K562 (cell line): ENCODE results near the gene LUZP1.

Source experiments
- ESRRA ChIP-seq: fragments of 450-650 bp; IDR thresholded peaks from 2 replicates; pipeline ENCODE4 v1.6.1; 2014; ENCODE audit warnings: low read depth, mild to moderate bottlenecking, moderate library complexity, borderline replicate concordance
- GATAD2B ChIP-seq: fragments of 450-650 bp; IDR thresholded peaks from 2 replicates; pipeline ENCODE4 v1.6.1; 2017; ENCODE audit warnings: mild to moderate bottlenecking, borderline replicate concordance
- ZNF408 ChIP-seq: fragments of 250-450 bp; sonication (Bioruptor Pico); IDR thresholded peaks from 2 replicates; pipeline ENCODE4 v1.4.0; 2020; ENCODE audit warnings: low read depth, mild to moderate bottlenecking, moderate library complexity
- TF ChIP-seq, protein P1 (sequence below): sonication (generic); formaldehyde crosslinking; IDR thresholded peaks from 2 replicates; pipeline ENCODE4 v1.9.0; 2022; ENCODE audit warnings: mild to moderate bottlenecking, missing genetic modification reagents

DNA sequence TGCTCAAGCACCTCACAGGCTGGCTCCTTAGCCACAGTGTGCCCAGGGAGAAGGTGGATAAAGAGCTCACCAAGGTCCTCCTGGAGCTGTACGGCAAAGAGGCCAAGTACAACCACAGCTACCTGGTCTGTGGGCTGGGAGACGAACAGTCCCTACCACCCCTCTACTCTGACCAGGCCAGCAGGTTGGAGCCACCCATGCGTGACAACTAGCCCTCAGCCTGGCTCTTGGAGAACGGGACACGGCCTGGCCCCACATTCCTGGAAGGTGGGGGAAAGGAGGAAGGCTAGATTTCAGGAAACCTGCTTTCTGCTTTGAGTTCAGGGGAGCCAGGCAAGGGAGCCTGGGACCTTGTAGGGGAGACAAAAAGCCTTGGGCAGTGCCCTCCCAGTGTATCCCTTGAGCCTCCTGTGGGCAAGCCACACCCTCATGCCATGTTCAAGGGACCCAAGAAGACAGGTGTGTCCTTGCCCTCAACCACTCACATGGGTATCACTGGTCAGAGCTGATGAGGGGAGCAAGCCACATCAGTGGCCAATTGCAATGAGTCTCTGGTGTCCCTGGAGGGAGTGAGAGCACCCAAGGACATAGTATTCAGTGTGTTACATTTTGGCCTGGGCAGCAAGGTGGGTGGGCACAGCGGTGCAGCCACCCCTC lies 27.6 kb downstream of the LUZP1 start:
- TF ChIP-seq ZNF408 (CRISPR knock-in tag) (no peak), ESRRA (no peak), GATAD2B (no peak)
- TF ChIP-seq, protein P1, sequence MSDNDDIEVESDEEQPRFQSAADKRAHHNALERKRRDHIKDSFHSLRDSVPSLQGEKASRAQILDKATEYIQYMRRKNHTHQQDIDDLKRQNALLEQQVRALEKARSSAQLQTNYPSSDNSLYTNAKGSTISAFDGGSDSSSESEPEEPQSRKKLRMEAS (CRISPR knock-in tag), result no peak
